ENCODE data around the gene SMIM31.

SMIM31 gene

GRCh38 chr4:164753873-164754488 lies at the start of gene SMIM31:
Gene SMIM31, plus strand, starts transcription at chr4:164754131. Its CDS starts 16,313 bp downstream, at chr4:164770444.
- CTCF ChIA-PET = no interaction called here
- POLR2A ChIA-PET = no interaction called here
- TF ChIP-seq, protein P1, sequence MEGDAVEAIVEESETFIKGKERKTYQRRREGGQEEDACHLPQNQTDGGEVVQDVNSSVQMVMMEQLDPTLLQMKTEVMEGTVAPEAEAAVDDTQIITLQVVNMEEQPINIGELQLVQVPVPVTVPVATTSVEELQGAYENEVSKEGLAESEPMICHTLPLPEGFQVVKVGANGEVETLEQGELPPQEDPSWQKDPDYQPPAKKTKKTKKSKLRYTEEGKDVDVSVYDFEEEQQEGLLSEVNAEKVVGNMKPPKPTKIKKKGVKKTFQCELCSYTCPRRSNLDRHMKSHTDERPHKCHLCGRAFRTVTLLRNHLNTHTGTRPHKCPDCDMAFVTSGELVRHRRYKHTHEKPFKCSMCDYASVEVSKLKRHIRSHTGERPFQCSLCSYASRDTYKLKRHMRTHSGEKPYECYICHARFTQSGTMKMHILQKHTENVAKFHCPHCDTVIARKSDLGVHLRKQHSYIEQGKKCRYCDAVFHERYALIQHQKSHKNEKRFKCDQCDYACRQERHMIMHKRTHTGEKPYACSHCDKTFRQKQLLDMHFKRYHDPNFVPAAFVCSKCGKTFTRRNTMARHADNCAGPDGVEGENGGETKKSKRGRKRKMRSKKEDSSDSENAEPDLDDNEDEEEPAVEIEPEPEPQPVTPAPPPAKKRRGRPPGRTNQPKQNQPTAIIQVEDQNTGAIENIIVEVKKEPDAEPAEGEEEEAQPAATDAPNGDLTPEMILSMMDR (IDR thresholded peaks at IDR 0.05; ENCODE audit: control extremely low read depth, extremely low read depth, low read depth, missing control alignments) = no peak
- no peak for DNase-seq (ENCODE audit: extremely low spot score)

GRCh38 chr4:164706675-164707074 lies 47.3 kb upstream of the SMIM31 start:
- TF ChIP-seq, protein P1 (IDR thresholded peaks at IDR 0.05; ENCODE audit: control extremely low read depth, extremely low read depth, low read depth, missing control alignments) = no peak
- ChIA-PET CTCF (interaction anchor here (0.8 to 2.0 kb wide), 3 partner anchors 9 to 26 kb away, joined by 3 to 10 read pairs (median 4); no protein-coding TSS in a partner anchor), POLR2A (no interaction called here)
- DNase-seq (ENCODE audit: extremely low spot score) = no peak

- TF ChIP-seq, protein P1 (IDR thresholded peaks at IDR 0.05; ENCODE audit: control extremely low read depth, extremely low read depth, low read depth, missing control alignments) = no peak
- no peak for DNase-seq (ENCODE audit: extremely low spot score)
- CTCF ChIA-PET = interaction anchor here (1.0 to 1.4 kb wide), 2 partner anchors 10 to 15 kb away, joined by 3 read pairs; no protein-coding TSS in a partner anchor
- POLR2A ChIA-PET = no interaction called here
Observed at GRCh38 chr4:164716901-164717300, 37.0 kb upstream of the SMIM31 start.

DNA sequence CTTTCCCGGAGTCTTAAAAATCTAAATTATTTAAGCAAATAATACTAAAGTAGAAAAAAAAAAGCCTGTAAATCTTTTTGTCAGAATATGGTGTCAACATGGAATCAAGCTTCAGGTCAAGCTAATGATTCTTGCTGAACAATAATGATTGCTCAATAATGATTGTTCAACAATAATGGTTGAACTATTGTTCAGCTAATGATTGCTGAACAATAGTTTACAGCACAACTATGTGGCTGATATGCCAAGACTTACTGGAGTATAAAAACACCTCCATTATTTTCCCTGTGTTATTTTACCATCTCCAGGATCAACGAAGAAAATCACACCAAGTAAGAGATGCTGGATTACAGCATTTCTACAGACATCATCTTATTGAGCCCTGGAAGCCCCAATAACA lies 35.1 kb upstream of the SMIM31 start:
- CTCF ChIA-PET = interaction anchor here (1.0 to 5.5 kb wide), 2 partner anchors 12 to 17 kb away, joined by 3 to 50 read pairs; no protein-coding TSS in a partner anchor
- POLR2A ChIA-PET = no interaction called here
- no peak for DNase-seq (ENCODE audit: extremely low spot score)
- TF ChIP-seq, protein P1 (IDR thresholded peaks at IDR 0.05; ENCODE audit: control extremely low read depth, extremely low read depth, low read depth, missing control alignments) = no peak

GRCh38 chr4:164725066-164725465 lies 28.9 kb upstream of the SMIM31 start:
- ChIA-PET POLR2A (no interaction called here), CTCF (no interaction called here)
- TF ChIP-seq, protein P1 (IDR thresholded peaks at IDR 0.05; ENCODE audit: control extremely low read depth, extremely low read depth, low read depth, missing control alignments) = no peak
- DNase-seq (ENCODE audit: extremely low spot score) = no peak

GRCh38 chr4:164730705-164731393 lies 23.1 kb upstream of the SMIM31 start:
- ChIA-PET POLR2A (no interaction called here), CTCF (interaction anchor here (0.7 to 4.6 kb wide), 26 partner anchors 9 to 1188 kb away, joined by 3 to 50 read pairs (median 4); no protein-coding TSS in a partner anchor)
- TF ChIP-seq, protein P1 (IDR thresholded peaks at IDR 0.05; ENCODE audit: control extremely low read depth, extremely low read depth, low read depth, missing control alignments) = no peak
- no peak for DNase-seq (ENCODE audit: extremely low spot score)
